HEK293 (cell line): Measurements from ENCODE around the gene SPIRE1.

Source experiments
- CTCF ChIA-PET: fragments of 350-600 bp; formaldehyde crosslinking; extraction: SDS; loops from one replicate; lab custom pipeline; 2021; ENCODE audit warnings: antibody characterized with exemption; lab: Yijun Ruan, JAX
- POLR2A ChIA-PET: fragments of 300-600 bp; formaldehyde crosslinking; extraction: SDS; loops from one replicate; lab custom pipeline; 2020; ENCODE audit warnings: antibody characterized with exemption, inconsistent platforms; lab: Yijun Ruan, JAX
- H3K27ac ChIP-seq: fragments of 200-500 bp; sonication (Bioruptor generic); 2 replicates; pipeline ENCODE4 v1.5.1; 2014; ENCODE audit warnings: low read depth, low read length, control low read depth, inconsistent platforms; ENCODE audit errors: extremely low read depth
- H3K36me3 ChIP-seq, 2 experiments: fragments of 200-500 bp in 1 of 2; sonication (Bioruptor generic) in 1 of 2; 1 replicate in 1 of 2; 2 replicates in 1 of 2; pipeline ENCODE4 v1.5.1; 2014 to 2017; ENCODE audit warnings: inconsistent platforms in 2 of 2, low read length in 2 of 2; ENCODE audit not compliant: control insufficient read depth in 2 of 2, insufficient read depth in 1 of 2
- H3K4me1 ChIP-seq: fragments of 200-500 bp; sonication (Bioruptor generic); 2 replicates; pipeline ENCODE4 v1.5.1; 2014; ENCODE audit warnings: mild to moderate bottlenecking, low read length, inconsistent platforms; ENCODE audit not compliant: control insufficient read depth, insufficient read depth
- H3K4me3 ChIP-seq: 2 replicates; pipeline ENCODE4 v1.5.1; 2011; ENCODE audit warnings: low read depth, mild to moderate bottlenecking, control low read depth, low read length, moderate library complexity
- H3K9me3 ChIP-seq: fragments of 200-500 bp; sonication (Bioruptor generic); 2 replicates; pipeline ENCODE4 v1.5.1; 2014; ENCODE audit warnings: low read depth, low read length, inconsistent platforms; ENCODE audit not compliant: control insufficient read depth, insufficient read depth
- EGR2 ChIP-seq: fragments of 450-650 bp; formaldehyde crosslinking; IDR thresholded peaks from 2 replicates; pipeline ENCODE4 v1.5.1; 2016; ENCODE audit warnings: low read depth, missing biosample characterization, missing genetic modification characterization
- FEZF1 ChIP-seq: fragments of 450-650 bp; formaldehyde crosslinking; IDR thresholded peaks from 2 replicates; pipeline ENCODE4 v1.5.1; 2016; ENCODE audit warnings: missing biosample characterization, missing genetic modification characterization
- KLF7 ChIP-seq: fragments of 450-650 bp; formaldehyde crosslinking; IDR thresholded peaks from 2 replicates; pipeline ENCODE4 v1.5.1; 2016; ENCODE audit warnings: missing biosample characterization, missing genetic modification characterization, borderline replicate concordance
- KLF8 ChIP-seq: fragments of 450-650 bp; formaldehyde crosslinking; IDR thresholded peaks from 2 replicates; pipeline ENCODE4 v1.5.1; 2016; ENCODE audit warnings: missing biosample characterization, missing genetic modification characterization
- MZF1 ChIP-seq: fragments of 450-650 bp; formaldehyde crosslinking; IDR thresholded peaks from 2 replicates; pipeline ENCODE4 v1.5.1; 2017; ENCODE audit warnings: missing biosample characterization, missing genetic modification characterization, borderline replicate concordance
- SCRT1 ChIP-seq: fragments of 450-650 bp; formaldehyde crosslinking; IDR thresholded peaks from 2 replicates; pipeline ENCODE4 v1.5.1; 2016; ENCODE audit warnings: missing biosample characterization, missing genetic modification characterization, borderline replicate concordance
- TRIM28 ChIP-seq: IDR thresholded peaks from 2 replicates; pipeline ENCODE4 v1.6.1; 2011; ENCODE audit warnings: low read length, control low read depth, borderline replicate concordance
- YY1 ChIP-seq: fragments of 450-650 bp; formaldehyde crosslinking; IDR thresholded peaks from 2 replicates; pipeline ENCODE4 v1.5.1; 2018; ENCODE audit warnings: missing biosample characterization, missing genetic modification characterization
- ZBTB17 ChIP-seq: fragments of 450-650 bp; formaldehyde crosslinking; IDR thresholded peaks from 2 replicates; pipeline ENCODE4 v1.5.1; 2016; ENCODE audit warnings: missing biosample characterization, missing genetic modification characterization
- ZBTB8A ChIP-seq: fragments of 450-650 bp; formaldehyde crosslinking; IDR thresholded peaks from 2 replicates; pipeline ENCODE4 v1.5.1; 2016; ENCODE audit warnings: missing biosample characterization, missing genetic modification characterization
- ZFP41 ChIP-seq: fragments of 450-650 bp; formaldehyde crosslinking; IDR thresholded peaks from 2 replicates; pipeline ENCODE4 v1.5.1; 2016; ENCODE audit warnings: missing biosample characterization, missing genetic modification characterization, borderline replicate concordance
- ZNF114 ChIP-seq: fragments of 450-650 bp; formaldehyde crosslinking; IDR thresholded peaks from 2 replicates; pipeline ENCODE4 v1.5.0; 2017; ENCODE audit warnings: missing biosample characterization, missing genetic modification characterization
- ZNF133 ChIP-seq: fragments of 450-650 bp; formaldehyde crosslinking; IDR thresholded peaks from 2 replicates; pipeline ENCODE4 v1.5.1; 2016; ENCODE audit warnings: missing biosample characterization, missing genetic modification characterization
- ZNF155 ChIP-seq: fragments of 450-650 bp; formaldehyde crosslinking; IDR thresholded peaks from 2 replicates; pipeline ENCODE4 v1.5.1; 2016; ENCODE audit warnings: missing biosample characterization, missing genetic modification characterization
- ZNF211 ChIP-seq: fragments of 450-650 bp; formaldehyde crosslinking; IDR thresholded peaks from 2 replicates; pipeline ENCODE4 v1.5.1; 2016; ENCODE audit warnings: low read depth, missing biosample characterization, missing genetic modification characterization
- ZNF223 ChIP-seq: fragments of 450-650 bp; formaldehyde crosslinking; IDR thresholded peaks from 2 replicates; pipeline ENCODE4 v1.5.1; 2016; ENCODE audit warnings: missing biosample characterization, missing genetic modification characterization
- ZNF350 ChIP-seq: fragments of 450-650 bp; formaldehyde crosslinking; IDR thresholded peaks from 2 replicates; pipeline ENCODE4 v1.5.0; 2017; ENCODE audit warnings: missing biosample characterization, mild to moderate bottlenecking, missing genetic modification characterization
- ZNF561 ChIP-seq: fragments of 450-650 bp; IDR thresholded peaks from 2 replicates; pipeline ENCODE4 v1.5.1; 2018; ENCODE audit warnings: missing biosample characterization, missing genetic modification characterization, borderline replicate concordance
- ZNF623 ChIP-seq: fragments of 450-650 bp; formaldehyde crosslinking; IDR thresholded peaks from 2 replicates; pipeline ENCODE4 v1.5.1; 2016; ENCODE audit warnings: missing biosample characterization, missing genetic modification characterization
- ZNF776 ChIP-seq: fragments of 450-650 bp; formaldehyde crosslinking; IDR thresholded peaks from 2 replicates; pipeline ENCODE4 v1.5.0; 2017; ENCODE audit warnings: missing biosample characterization, missing genetic modification characterization, borderline replicate concordance
- ZSCAN16 ChIP-seq: fragments of 450-650 bp; formaldehyde crosslinking; IDR thresholded peaks from 2 replicates; pipeline ENCODE4 v1.5.1; 2016; ENCODE audit warnings: missing biosample characterization, missing genetic modification characterization
- ZSCAN30 ChIP-seq: fragments of 450-650 bp; IDR thresholded peaks from 2 replicates; pipeline ENCODE4 v1.5.1; 2018; ENCODE audit warnings: missing biosample characterization, mild to moderate bottlenecking, missing genetic modification characterization, moderate library complexity
- TF ChIP-seq, protein P1 (sequence below): fragments of 450-650 bp; formaldehyde crosslinking; IDR thresholded peaks from 2 replicates; pipeline ENCODE4 v1.5.1; 2016; ENCODE audit warnings: missing biosample characterization, missing genetic modification characterization
- TF ChIP-seq, protein P2 (sequence below): fragments of 450-650 bp; formaldehyde crosslinking; IDR thresholded peaks from 2 replicates; pipeline ENCODE4 v1.5.1; 2016; ENCODE audit warnings: missing biosample characterization, missing genetic modification characterization
- TF ChIP-seq, protein P3 (sequence below): fragments of 450-650 bp; formaldehyde crosslinking; IDR thresholded peaks from 2 replicates; pipeline ENCODE4 v1.5.1; 2016; ENCODE audit warnings: missing biosample characterization, missing genetic modification characterization
- TF ChIP-seq, protein P4 (sequence below): fragments of 450-650 bp; formaldehyde crosslinking; IDR thresholded peaks from 2 replicates; pipeline ENCODE4 v1.5.1; 2016; ENCODE audit warnings: missing biosample characterization, missing genetic modification characterization, low read depth

SPIRE1 gene

DNA sequence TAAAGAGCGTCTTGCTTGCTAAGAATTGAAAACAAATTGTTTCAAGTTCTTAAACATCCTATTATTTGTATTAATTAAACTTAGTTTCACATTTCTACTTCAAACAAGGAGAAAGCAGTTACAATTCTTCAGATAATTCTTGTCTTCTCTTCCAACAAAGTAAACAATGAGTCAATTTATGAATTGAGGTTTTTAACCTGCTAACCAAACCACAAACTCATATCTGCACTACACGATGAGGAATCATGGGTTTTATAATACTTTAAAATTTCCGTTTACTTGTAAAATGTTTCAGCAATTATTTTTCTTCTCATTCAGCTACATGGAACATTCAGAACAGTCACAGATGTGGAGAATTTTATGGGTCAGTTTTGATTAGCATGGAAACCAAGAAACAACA, 114.2 kb downstream of the SPIRE1 start:
- H3K9me3 ChIP-seq: no peaks in the 10 kb centered on the region; the same call in 1 of the 2 replicates
- ChIA-PET CTCF (interaction anchor here (0.6 kb wide), 1 partner anchor 132 kb away, joined by 3 read pairs; no protein-coding TSS in a partner anchor), POLR2A (interaction anchor here (0.7 kb wide), 1 partner anchor 574 kb away, joined by 3 read pairs; no protein-coding TSS in a partner anchor)
- H3K4me3 ChIP-seq: no peak overlapping the region
- no peak for TF ChIP-seq ZSCAN30 (tag by site-specific recombination)
- no peak for TF ChIP-seq ZNF350
- no peak for TF ChIP-seq ZNF211 (tag by site-specific recombination)
- TF ChIP-seq ZFP41: no peak
- no peak for TF ChIP-seq ZNF114 (tag by site-specific recombination)
- TF ChIP-seq, protein P1, sequence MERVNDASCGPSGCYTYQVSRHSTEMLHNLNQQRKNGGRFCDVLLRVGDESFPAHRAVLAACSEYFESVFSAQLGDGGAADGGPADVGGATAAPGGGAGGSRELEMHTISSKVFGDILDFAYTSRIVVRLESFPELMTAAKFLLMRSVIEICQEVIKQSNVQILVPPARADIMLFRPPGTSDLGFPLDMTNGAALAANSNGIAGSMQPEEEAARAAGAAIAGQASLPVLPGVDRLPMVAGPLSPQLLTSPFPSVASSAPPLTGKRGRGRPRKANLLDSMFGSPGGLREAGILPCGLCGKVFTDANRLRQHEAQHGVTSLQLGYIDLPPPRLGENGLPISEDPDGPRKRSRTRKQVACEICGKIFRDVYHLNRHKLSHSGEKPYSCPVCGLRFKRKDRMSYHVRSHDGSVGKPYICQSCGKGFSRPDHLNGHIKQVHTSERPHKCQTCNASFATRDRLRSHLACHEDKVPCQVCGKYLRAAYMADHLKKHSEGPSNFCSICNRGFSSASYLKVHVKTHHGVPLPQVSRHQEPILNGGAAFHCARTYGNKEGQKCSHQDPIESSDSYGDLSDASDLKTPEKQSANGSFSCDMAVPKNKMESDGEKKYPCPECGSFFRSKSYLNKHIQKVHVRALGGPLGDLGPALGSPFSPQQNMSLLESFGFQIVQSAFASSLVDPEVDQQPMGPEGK (tag by site-specific recombination): no peak
- TF ChIP-seq FEZF1 (tag by site-specific recombination): no peak
- TF ChIP-seq ZNF623 (tag by site-specific recombination): no peak
- TF ChIP-seq SCRT1 (tag by site-specific recombination): no peak
- H3K36me3 ChIP-seq: peaks cover 0 to 14% of the 10 kb centered on the region in 2 experiments; a peak in 2 of 3 replicates
- no peaks in the 10 kb centered on the region for H3K4me1 ChIP-seq
- no peak overlapping the region for H3K27ac ChIP-seq

DNA sequence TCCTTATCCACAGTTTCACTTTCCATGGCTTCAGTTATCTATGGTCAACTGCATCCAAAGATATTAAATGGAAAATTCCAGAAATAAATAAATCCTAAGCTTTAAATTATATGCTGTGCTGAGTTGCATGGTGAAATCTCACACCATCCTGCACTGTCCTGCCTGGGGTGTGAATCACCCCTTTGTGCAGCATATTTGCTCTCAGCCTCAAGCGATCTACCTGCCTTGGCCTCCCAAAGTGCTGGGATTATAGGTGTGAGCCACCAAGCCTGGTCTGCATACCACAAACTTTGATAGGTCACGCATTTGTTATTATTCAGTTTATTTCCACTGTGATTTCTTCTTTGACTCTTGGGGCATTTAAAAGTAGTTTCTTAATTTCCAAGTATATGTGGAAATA, 117.2 kb downstream of the SPIRE1 start:
- no peak overlapping the region for H3K27ac ChIP-seq
- H3K36me3 ChIP-seq: peaks cover 0 to 3% of the 10 kb centered on the region in 2 experiments; a peak in 2 of 3 replicates
- TF ChIP-seq ZNF561: no peak
- TF ChIP-seq YY1 (tag by site-specific recombination): no peak
- TF ChIP-seq ZNF776: no peak
- TF ChIP-seq ZBTB17: no peak
- TF ChIP-seq ZNF223: no peak
- no peak for TF ChIP-seq ZNF350
- TF ChIP-seq MZF1: no peak
- no peak for TF ChIP-seq ZNF155
- TF ChIP-seq TRIM28: no peak
- TF ChIP-seq ZSCAN16: no peak
- TF ChIP-seq ZNF133 (tag by site-specific recombination): no peak
- TF ChIP-seq, protein P2, sequence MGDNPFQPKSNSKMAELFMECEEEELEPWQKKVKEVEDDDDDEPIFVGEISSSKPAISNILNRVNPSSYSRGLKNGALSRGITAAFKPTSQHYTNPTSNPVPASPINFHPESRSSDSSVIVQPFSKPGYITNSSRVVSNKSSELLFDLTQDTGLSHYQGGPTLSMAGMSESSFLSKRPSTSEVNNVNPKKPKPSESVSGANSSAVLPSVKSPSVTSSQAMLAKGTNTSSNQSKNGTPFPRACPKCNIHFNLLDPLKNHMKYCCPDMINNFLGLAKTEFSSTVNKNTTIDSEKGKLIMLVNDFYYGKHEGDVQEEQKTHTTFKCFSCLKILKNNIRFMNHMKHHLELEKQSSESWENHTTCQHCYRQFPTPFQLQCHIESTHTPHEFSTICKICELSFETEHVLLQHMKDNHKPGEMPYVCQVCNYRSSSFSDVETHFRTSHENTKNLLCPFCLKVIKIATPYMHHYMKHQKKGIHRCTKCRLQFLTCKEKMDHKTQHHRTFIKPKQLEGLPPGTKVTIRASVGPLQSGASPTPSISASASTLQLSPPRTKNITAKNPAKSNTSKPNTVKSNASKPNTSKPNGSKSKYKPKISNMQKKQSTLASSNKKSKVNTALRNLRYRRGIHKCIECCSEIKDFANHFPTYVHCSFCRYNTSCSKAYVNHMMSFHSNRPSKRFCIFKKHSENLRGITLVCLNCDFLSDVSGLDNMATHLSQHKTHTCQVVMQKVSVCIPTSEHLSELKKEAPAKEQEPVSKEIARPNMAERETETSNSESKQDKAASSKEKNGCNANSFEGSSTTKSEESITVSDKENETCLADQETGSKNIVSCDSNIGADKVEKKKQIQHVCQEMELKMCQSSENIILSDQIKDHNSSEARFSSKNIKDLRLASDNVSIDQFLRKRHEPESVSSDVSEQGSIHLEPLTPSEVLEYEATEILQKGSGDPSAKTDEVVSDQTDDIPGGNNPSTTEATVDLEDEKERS: no peak
- TF ChIP-seq ZBTB8A (tag by site-specific recombination): no peak
- no peak for TF ChIP-seq KLF8 (tag by site-specific recombination)
- TF ChIP-seq, protein P3, sequence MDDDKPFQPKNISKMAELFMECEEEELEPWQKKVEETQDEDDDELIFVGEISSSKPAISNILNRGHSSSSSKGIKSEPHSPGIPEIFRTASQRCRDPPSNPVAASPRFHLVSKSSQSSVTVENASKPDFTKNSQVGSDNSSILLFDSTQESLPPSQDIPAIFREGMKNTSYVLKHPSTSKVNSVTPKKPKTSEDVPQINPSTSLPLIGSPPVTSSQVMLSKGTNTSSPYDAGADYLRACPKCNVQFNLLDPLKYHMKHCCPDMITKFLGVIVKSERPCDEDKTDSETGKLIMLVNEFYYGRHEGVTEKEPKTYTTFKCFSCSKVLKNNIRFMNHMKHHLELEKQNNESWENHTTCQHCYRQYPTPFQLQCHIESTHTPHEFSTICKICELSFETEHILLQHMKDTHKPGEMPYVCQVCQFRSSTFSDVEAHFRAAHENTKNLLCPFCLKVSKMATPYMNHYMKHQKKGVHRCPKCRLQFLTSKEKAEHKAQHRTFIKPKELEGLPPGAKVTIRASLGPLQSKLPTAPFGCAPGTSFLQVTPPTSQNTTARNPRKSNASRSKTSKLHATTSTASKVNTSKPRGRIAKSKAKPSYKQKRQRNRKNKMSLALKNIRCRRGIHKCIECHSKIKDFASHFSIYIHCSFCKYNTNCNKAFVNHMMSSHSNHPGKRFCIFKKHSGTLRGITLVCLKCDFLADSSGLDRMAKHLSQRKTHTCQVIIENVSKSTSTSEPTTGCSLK (tag by site-specific recombination): no peak
- TF ChIP-seq, protein P4, sequence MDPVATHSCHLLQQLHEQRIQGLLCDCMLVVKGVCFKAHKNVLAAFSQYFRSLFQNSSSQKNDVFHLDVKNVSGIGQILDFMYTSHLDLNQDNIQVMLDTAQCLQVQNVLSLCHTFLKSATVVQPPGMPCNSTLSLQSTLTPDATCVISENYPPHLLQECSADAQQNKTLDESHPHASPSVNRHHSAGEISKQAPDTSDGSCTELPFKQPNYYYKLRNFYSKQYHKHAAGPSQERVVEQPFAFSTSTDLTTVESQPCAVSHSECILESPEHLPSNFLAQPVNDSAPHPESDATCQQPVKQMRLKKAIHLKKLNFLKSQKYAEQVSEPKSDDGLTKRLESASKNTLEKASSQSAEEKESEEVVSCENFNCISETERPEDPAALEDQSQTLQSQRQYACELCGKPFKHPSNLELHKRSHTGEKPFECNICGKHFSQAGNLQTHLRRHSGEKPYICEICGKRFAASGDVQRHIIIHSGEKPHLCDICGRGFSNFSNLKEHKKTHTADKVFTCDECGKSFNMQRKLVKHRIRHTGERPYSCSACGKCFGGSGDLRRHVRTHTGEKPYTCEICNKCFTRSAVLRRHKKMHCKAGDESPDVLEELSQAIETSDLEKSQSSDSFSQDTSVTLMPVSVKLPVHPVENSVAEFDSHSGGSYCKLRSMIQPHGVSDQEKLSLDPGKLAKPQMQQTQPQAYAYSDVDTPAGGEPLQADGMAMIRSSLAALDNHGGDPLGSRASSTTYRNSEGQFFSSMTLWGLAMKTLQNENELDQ (tag by site-specific recombination): no peak
- TF ChIP-seq EGR2 (tag by site-specific recombination): no peak
- TF ChIP-seq KLF7 (tag by site-specific recombination): no peak
- ChIA-PET POLR2A (no interaction called here), CTCF (no interaction called here)
- no peaks in the 10 kb centered on the region for H3K4me1 ChIP-seq
- H3K9me3 ChIP-seq: no peaks in the 10 kb centered on the region; the same call in 1 of the 2 replicates
- no peak overlapping the region for H3K4me3 ChIP-seq
